Tibial nerve (tissue), 4 donors: Measurements from ENCODE around the gene SOX3. TPM values are rescaled to one million over a fixed set of nuclear protein-coding genes. Genes with fewer than 3 reads are reported as not detected.

Source experiments
- DNase-seq, 2 donors: peaks; one replicate each; pipeline ENCODE4 v3.0.0-alpha.2; 2019; ENCODE audit warnings: low spot score in 2 of 2
- H3K27ac ChIP-seq, 4 donors: fragments of 200-600 bp; sonication (generic) in 3 of 4; one replicate each; pipeline ENCODE4 v1.5.1; 2017 to 2019; ENCODE audit warnings: mild to moderate bottlenecking in 1 of 4
- H3K27me3 ChIP-seq, 2 donors: fragments of 200-600 bp; sonication (generic) in 1 of 2; one replicate each; pipeline versions ENCODE4 v1.5.1 to v1.6.0; 2017 to 2019
- H3K36me3 ChIP-seq, 3 donors: fragments of 200-600 bp; sonication (generic); one replicate each; pipeline ENCODE4 v1.5.1; 2018 to 2019
- H3K4me1 ChIP-seq, 4 donors: fragments of 200-600 bp; sonication (generic) in 3 of 4; one replicate each; pipeline ENCODE4 v1.5.1; 2017 to 2019
- H3K4me3 ChIP-seq, 4 donors: fragments of 200-600 bp; sonication (generic) in 3 of 4; one replicate each; pipeline ENCODE4 v1.5.1; 2017 to 2019; ENCODE audit warnings: mild to moderate bottlenecking in 1 of 4, moderate library complexity in 1 of 4
- H3K9me3 ChIP-seq, 4 donors: fragments of 200-600 bp; sonication (generic) in 3 of 4; one replicate each; pipeline ENCODE4 v1.5.1; 2017 to 2019
- CTCF ChIP-seq, 5 experiments: fragments of 200-600 bp in 3 of 5; fragments of 450-650 bp in 2 of 5; sonication (generic) in 3 of 5; IDR thresholded peaks; one replicate each; pipeline ENCODE4 v1.5.1; 2016 to 2019; ENCODE audit warnings: antibody characterized with exemption in 5 of 5, mild to moderate bottlenecking in 3 of 5, moderate library complexity in 2 of 5
- EP300 ChIP-seq, 2 donors: sonication (generic); formaldehyde crosslinking; IDR thresholded peaks; one replicate each; pipeline ENCODE4 v1.6.1; 2017; ENCODE audit warnings: antibody characterized with exemption in 2 of 2, mild to moderate bottlenecking in 1 of 2
- POLR2A ChIP-seq, 2 donors: fragments of 450-650 bp; IDR thresholded peaks; one replicate each; pipeline ENCODE4 v1.6.1; 2017; ENCODE audit warnings: antibody characterized with exemption in 2 of 2, mild to moderate bottlenecking in 2 of 2, moderate library complexity in 2 of 2
- WGBS, 2 donors: methylation state at CpG; one replicate each; pipeline ENCODE4 v1.1.5; 2018; 5-methylcytosine and 5-hydroxymethylcytosine counted together
- total RNA-seq, 4 donors: library from RNA; depleted of rRNA; stranded (reverse); fragments of >200 nt; gene quantifications; one replicate each; pipeline ENCODE4 v1.1.0, GENCODE V29; 2016

SOX3 gene
- total RNA-seq, 4 donors from 2014 or later: not detected

GRCh38 chrX:140508958-140509357 is 4.1 kb upstream of the SOX3 start:
- 42 to 52% methylated on average over 13 to 16 of the region's 16 CpGs for WGBS, 2 donors
- Histone ChIP-seq H3K4me3 (no peak overlapping the region), H3K4me1 (peaks cover 0 to 31% (median 0%) of the 10 kb centered on the region in 4 donors), H3K36me3 (no peaks in the 10 kb centered on the region), H3K27me3 (peaks cover 0 to 91% of the 10 kb centered on the region in 2 donors), H3K27ac (no peak overlapping the region), H3K9me3 (no peaks in the 10 kb centered on the region)
- no peak for DNase-seq
- TF ChIP-seq POLR2A (IDR thresholded peaks at IDR 0.05) (no peak), EP300 (IDR thresholded peaks at IDR 0.05) (no peak)

- no peak for DNase-seq
- Histone ChIP-seq H3K4me3 (peak overlapping the region in 1 of 4 donors; percentile 23), H3K27me3 (peaks cover 0 to 90% of the 10 kb centered on the region in 2 donors), H3K36me3 (no peaks in the 10 kb centered on the region), H3K27ac (no peak overlapping the region), H3K9me3 (no peaks in the 10 kb centered on the region), H3K4me1 (peaks cover 0 to 33% (median 0%) of the 10 kb centered on the region in 4 donors)
- 0 to 34% methylated on average over 9 to 18 of the region's 23 CpGs for WGBS, 2 donors
- TF ChIP-seq CTCF (IDR thresholded peaks at IDR 0.05): no peak
- no peak for TF ChIP-seq POLR2A (IDR thresholded peaks at IDR 0.05)
- no peak for TF ChIP-seq EP300 (IDR thresholded peaks at IDR 0.05)
Observed at GRCh38 chrX:140507982-140508305, 3.1 kb upstream of the SOX3 start.

- no peaks in the 10 kb centered on the region for H3K9me3 ChIP-seq
- peak overlapping the region in 1 of 4 donors; percentile 23 for H3K4me3 ChIP-seq
- TF ChIP-seq CTCF (IDR thresholded peaks at IDR 0.05) (no peak), POLR2A (IDR thresholded peaks at IDR 0.05) (no peak), EP300 (IDR thresholded peaks at IDR 0.05) (no peak)
- no peak for DNase-seq
- peaks cover 0 to 93% of the 10 kb centered on the region in 2 donors for H3K27me3 ChIP-seq
- WGBS, 2 donors: 6 to 44% methylated on average over 19 to 31 of the region's 36 CpGs
- no peak overlapping the region for H3K27ac ChIP-seq
- H3K4me1 ChIP-seq: peaks cover 0 to 36% (median 0%) of the 10 kb centered on the region in 4 donors
- no peaks in the 10 kb centered on the region for H3K36me3 ChIP-seq
Observed at GRCh38 chrX:140507223-140507981, 2.5 kb upstream of the SOX3 start.

GRCh38 chrX:140505421-140506337 is 810 bp upstream of the SOX3 start:
- peaks cover 0 to 94% of the 10 kb centered on the region in 2 donors for H3K27me3 ChIP-seq
- H3K9me3 ChIP-seq: no peaks in the 10 kb centered on the region
- H3K4me3 ChIP-seq: peak overlapping the region in 2 of 4 donors; percentile 7 to 50
- H3K27ac ChIP-seq: no peak overlapping the region
- WGBS, 2 donors: 0 to 32% methylated on average over 35 to 58 of the region's 63 CpGs
- peaks cover 0 to 36% (median 0%) of the 10 kb centered on the region in 4 donors for H3K4me1 ChIP-seq
- H3K36me3 ChIP-seq: no peaks in the 10 kb centered on the region
- TF ChIP-seq POLR2A (IDR thresholded peaks at IDR 0.05) (no peak), EP300 (IDR thresholded peaks at IDR 0.05) (no peak), CTCF (IDR thresholded peaks at IDR 0.05) (no peak)
- DNase-seq: no peak

- 10 to 50% methylated on average over 7 to 64 of the region's 92 CpGs for WGBS, 2 donors
- TF ChIP-seq EP300 (IDR thresholded peaks at IDR 0.05) (no peak), CTCF (IDR thresholded peaks at IDR 0.05) (peak in 1 of 5 experiments; percentile 18), POLR2A (IDR thresholded peaks at IDR 0.05) (no peak)
- H3K36me3 ChIP-seq: no peaks in the 10 kb centered on the region
- no peak overlapping the region for H3K27ac ChIP-seq
- no peaks in the 10 kb centered on the region for H3K9me3 ChIP-seq
- H3K4me1 ChIP-seq: peaks cover 0 to 36% (median 0%) of the 10 kb centered on the region in 4 donors
- DNase-seq: no peak
- peaks cover 0 to 90% of the 10 kb centered on the region in 2 donors for H3K27me3 ChIP-seq
- peak overlapping the region in 3 of 4 donors; percentile 25 to 50 (median 27) for H3K4me3 ChIP-seq
Observed at GRCh38 chrX:140503714-140504351, 1.0 kb downstream of the SOX3 start.
